Bone marrow (tissue), 2 donors: ENCODE data around the gene PDE6D.
"Not testable (repeated sequence)": the region's sequence is repeated elsewhere in the genome, so short reads cannot be mapped to it uniquely, and the experiment has no call there.

Experiments
- DNase-seq, 2 donors: peaks; one replicate each; lab custom pipeline; 2025; lab: John Stamatoyannopoulos, UW

PDE6D gene

DNA sequence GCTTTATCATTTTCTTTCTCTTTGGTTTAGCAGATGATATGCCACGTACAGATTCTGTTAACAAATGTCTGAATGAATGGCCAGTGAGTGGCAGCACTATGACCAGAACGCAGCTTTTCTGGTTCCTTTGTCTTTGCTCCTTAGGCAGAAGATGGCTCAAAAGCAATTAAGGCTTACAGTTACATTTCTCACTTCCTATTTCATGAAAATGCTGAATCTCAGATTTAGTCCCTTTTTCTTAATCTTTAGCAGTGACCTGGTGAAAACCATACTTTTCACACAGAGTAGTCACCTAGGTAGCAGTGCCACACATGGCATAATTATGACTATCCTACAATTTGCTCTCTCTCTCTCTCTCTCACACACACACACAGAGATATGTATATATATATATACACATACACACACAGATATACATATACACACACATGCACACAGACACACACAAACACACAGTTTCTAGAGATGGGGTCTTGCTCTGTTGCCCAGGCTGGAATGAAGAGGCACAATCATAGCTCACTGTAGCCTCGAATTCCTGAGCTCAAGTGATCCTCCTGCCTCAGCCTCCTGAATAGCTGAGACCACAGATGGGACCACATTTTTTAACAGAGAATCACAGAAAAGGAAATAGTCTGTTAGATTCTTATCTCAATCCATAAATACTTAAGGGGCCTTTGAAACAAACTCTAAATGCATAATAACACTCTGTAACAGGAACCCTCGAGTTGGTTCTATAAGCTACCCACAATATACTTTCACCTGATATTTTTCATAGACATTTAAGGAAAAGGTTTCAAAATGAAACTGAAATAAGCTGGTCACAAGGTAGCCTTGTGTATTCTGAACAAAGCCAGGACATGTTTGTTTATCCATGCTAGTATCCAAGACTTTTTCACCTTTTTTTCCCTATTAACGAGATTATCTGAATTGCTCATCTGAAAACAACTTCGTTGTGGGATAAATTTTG lies 11.6 kb downstream of the PDE6D start:
- DNase-seq, result no peak

DNA sequence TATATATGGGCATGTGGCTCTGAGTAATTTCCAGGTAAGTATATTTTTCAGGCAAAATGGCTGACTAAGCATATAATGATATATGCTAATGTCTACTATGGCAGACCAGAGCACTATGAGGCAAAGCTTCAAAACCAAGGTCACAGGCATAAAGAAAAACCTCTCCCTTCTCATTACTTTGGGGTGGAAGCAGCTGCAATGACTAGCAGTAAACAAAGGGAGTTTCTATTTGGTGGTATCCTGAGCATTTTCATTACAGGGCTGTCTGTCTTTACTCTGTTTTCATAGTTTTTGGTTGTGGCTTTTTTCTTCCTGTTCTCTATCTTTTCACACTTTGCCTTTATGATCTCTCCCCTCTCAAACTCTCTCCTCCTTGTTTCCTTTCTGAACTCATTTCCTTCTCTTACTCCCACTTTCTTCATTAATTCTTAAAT lies 15.6 kb downstream of the PDE6D start:
- peak in 1 of 2 donors; percentile 62 for DNase-seq

DNA sequence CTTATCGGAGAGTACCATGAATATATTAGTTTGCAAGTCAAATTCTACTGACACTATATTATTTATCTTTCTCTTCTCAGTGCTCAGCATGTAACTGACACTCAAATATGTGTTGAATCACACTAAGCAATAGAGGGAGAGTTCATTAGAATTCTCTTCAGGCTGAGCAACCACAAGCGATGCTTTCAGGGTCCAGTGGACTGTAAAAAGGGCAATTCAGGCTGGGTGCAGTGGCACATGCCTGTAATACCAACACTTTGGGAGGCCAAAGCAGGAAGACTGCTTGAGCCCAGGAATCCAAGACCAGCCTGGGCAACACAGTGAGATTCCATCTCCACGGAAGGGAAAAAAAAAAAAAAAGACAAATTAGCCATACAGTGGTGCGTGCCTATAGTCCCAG lies 16.3 kb downstream of the PDE6D start:
- no peak for DNase-seq

DNA sequence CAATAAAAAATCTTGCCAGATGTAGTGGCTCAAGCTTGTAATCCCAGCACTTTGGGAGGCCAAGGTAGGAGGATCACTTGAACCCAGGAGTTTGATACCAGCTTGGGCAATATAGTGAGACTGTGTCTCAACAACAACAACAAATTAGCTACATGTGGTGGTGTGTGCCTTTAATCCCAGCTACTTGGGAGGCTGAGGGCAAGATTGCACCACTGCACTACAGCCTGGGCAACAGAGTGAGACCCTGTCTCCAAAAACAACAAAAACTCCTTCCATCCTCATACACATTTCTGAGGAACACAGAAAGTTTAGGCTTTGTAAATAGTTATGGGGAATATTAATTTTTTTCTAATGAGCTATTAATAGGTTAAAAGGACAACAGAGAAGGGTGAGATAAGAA lies 17.0 kb downstream of the PDE6D start:
- DNase-seq, result no peak

DNA sequence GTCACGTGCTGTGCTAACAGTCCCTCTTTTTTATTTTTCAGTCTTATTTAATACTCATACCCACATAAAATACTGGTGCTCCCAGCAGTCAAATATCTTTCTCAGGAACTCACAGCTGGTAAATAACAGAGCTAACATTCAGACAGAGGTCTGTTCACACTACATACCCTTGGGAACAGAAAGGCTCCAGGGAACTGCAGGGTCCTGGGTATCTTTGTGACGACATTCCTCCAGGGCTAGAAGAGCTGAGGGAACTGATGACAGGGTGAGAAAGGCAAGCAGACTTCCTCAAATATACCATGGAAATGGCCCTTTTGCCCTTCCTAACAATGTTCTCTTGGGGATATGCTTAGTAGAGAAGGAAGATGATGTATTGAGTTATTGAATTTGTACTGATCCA lies 19.3 kb downstream of the PDE6D start:
- no peak for DNase-seq

DNA sequence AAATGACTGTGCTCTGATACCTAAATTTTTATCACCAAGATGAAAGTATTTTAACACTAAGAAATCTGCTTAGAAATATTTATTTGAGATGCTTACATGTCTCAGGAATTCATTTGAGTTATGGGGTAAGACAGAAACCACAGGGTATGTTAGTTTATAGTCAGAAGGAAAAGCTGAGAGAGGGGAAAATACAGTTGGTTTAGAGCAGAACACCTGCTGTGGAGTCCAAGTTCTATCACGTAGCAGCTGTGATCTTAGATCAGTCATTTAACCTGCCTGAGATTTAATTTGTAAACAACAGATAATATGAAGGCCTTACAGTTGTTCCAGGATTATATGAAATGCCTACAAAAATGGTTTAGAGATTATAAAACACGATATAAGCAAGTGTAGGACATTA lies 29.0 kb downstream of the PDE6D start:
- DNase-seq, result no peak

DNA sequence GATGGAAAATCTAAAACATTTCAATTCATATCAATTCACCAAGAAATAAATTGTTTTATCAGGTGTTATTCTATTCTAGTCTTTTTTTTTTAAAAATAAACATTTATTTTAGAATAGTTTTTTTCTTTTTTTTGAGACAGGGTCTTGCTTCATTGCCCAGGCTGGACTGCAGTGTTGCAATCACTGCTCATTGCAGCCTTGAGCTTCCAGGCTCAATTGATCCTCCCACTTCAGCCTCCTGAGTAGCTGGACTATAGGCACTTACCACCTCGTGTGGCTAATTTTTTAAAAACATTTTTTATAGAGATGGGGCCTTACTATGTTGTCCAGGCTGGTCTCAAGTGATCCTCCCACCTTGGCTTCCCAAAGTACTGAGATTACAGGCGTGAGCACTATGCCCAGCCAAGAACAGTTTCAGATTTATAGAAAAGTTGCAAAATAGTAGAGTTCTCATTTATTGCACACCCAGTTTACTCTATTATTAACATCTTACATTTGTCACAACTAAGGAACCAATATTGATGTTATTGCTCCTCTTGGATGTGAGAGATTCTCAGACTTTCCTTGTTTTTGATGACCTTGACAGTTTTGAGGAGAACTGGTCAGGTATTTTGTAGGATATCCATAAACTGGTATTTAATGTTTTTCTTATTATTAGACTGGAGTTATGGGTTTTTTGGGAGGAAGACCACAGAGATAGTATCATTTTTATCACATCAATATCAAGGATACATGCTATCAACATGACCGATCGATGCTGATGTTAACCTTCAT lies 29.9 kb downstream of the PDE6D start:
- no peak for DNase-seq

DNA sequence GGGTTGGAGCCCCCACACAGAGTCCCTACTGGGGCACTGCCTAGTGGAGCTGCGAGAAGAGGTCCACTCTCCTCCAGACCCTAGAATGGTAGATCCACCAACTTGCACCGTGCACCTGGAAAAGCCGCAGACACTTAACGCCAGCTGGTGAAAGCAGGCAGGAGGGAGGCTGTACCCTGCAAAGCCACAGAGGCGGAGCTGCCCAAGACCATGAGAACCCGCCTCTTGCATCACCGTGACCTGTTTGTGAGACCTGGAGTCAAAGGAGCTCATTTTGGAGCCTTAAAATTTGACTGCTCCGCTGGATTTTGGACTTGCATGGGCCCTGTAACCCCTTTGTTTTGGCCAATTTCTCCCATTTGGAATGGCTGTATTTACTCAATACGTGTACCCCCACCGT lies 32.1 kb downstream of the PDE6D start:
- DNase-seq, result not testable (repeated sequence)

DNA sequence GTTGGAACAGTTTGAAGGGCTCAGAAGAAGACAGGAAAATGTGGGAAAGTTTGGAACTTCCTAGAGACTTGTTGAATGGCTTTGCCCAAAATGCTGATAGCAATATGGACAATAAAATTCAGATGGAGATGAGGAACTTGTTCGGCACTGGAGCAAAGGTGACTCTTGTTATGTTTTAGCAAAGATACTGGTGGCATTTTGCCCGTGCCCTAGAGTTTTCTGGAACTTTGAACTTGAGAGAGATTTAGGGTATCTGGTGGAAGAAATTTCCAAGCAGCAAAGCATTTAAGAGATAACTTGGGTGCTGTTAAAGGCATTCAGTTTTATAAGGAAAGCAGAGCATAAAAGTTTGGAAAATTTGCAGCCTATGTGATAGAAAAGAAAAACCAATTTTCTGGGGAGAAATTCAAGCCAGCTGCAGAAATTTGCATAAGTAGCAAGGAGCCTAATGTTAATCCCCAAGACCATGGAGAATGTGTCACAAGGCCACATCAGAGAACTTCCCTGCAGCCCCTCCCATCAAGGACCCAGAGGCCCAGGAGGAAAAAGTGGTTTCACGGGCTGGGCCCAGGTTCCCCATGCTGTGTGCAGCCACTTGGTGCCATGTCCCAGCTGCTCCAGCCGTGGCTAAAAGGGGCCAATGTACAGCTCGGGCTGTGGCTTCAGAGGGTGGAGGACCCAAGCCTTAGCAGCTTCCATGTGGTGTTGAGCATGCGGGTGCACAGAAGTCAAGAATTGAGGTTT lies 32.8 kb downstream of the PDE6D start:
- DNase-seq, result not testable (repeated sequence)

DNA sequence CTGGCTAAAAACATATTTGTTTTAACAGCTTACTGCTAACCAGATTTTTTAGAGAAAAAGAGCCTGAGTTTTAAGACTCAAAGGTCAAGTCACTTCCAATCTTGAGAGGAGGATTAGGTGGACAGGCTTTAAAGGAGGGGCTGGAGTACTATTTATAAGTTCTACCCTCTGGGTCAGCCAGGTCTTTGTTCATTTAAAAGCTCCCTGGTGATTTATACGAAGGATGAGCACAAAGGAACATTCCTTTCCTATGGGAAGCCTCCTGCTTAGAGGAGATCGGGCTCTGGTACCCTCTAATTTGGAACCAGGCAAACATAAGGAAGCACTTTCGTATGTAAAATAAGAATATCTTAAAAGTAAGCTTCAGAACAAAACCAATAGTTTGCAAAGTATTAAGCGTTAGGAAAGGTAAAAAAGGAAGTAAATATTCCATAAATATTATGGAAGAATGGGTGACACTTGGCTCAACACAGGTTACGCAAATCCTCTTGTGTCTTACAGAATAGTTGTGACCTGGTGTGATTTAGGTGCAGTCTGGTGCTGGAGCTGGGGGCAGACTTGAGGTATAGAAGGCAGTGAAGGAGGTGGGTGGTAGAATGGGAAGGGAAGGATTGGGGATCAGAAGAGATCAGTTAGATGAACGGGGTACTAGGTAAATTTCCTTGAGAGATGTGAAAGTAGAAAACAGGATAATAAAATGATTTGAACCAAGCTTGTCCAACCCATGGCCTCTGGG lies 35.6 kb downstream of the PDE6D start:
- DNase-seq, result no peak

DNA sequence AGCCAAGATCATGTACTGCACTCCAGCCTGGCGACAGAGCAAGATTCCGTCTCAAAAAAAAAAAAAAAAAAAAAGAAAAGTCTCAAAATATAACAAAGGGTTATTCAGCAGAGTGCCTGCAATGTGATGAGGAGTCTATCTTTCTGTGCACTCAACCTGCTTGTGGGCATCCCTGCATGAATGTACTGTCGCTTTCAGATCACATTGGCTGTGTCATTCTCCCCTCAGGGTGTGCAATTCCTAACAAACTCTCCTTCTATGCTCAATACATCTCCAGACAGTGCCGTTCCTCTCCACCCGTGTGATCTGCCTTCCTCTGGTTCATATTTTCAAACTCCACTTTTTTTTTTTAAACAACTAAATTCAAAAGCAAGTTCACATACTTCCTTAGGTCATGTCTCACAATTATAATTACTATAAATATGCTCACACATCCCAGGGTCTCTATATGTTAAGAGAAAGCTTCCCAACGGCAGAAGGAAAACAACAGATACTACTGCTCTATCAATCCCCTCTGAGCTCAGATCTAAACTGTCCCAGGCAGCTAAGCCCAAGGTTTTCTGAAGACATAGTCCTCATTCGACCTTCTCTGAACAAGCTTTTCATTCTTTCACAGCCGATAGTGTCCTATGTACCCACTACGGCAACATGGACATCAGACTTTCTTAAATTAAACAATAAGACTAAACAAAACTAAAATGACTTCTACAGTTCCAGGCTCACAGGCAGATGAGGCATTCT lies 37.5 kb downstream of the PDE6D start:
- DNase-seq, result no peak

DNA sequence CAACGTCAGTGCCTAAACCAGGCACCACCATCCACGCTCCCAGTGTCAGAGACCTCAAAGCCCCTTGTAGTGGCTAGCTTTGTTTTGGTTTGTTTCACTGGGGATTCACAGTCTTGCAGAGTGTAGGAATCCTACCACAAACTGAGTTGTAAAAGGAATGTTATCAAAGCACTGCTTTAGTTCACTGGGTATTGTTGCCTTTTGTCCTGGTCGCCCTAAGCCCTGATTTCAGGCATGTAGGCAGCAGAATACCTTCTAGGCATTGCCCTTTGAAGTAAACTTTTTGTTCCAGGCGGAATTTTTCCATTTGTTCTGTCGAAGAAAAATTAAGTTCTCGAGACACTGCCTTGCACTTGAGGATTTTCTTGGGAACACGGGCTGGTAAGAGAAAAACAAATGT lies 43.3 kb downstream of the PDE6D start:
- DNase-seq, result no peak

DNA sequence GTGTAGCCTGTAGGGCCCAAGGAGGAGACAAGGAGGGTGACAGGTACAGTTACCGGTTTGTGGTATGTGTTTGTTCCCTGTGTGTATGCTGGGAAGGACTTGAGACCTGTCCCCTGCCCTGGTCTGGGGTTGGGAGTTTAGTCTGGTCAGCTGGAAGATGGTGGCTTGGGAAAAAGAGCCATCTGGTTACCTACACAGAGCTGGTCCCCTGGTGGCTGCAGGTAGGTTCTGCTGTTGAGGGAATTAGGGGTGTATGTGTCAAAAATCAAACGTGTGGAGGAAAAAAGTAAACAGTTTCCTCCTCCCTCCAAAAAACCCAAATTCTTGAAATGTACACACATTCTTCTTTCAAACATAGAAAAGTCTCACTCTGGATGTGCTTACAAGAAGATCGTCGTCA lies 48.5 kb downstream of the PDE6D start:
- no peak for DNase-seq

DNA sequence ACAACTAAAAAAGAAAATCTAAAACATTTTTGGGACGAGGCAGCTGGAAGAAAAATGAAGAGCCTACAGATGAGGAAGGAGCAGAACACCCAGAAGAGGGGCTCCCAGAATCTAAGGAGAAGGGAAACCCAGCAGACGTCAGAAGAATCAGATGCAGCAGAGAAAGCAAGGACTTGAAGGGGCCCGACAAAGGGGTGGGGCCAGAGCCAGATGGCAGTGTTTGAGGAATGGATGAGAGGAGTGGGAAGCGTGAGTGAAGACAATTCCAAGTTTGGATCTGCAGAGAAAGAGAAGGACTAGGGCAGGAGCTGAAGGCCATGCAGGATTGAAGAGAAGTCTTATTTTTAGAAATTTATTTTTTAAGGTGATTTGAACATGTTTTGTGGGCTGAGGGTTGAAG lies 53.5 kb downstream of the PDE6D start:
- no peak for DNase-seq

DNA sequence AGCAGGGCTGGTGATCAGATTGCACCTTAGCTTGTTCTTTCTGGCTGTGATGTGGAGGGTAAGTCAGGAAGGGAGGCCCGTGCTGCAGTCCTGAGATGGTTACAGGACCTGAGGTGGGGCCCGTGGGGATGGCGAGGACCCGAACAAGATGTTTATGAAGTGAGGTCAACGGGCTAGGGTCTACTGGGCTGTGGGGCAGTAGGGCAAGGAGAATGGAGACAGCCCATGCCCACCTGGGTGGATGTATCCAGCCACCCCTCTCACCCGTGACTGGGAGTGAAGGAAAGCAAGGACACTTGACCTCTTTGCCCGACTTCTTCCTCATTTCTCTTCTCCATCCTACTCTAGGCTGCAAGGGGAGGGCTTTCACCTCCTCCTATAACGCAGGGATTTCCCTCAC lies 54.8 kb downstream of the PDE6D start:
- no peak for DNase-seq

DNA sequence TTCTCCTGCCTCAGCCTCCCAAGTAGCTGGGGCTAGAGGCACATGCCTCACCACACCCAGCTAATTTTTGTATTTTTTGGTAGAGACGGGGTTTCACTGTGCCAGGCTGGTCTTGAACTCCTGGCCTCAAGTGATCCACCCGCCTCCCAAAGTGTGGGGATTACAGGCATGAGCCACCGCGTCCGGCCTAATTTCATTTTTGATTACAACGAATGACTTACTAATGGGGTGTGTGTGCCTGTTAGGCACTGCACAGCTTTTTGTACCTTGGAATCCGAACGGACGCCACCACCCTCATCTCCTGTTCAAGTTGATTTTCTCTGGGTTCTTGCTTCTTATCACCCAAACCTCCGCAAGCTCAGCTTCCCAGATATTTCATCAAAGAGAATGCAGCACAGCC lies 55.6 kb downstream of the PDE6D start:
- DNase-seq, result no peak

DNA sequence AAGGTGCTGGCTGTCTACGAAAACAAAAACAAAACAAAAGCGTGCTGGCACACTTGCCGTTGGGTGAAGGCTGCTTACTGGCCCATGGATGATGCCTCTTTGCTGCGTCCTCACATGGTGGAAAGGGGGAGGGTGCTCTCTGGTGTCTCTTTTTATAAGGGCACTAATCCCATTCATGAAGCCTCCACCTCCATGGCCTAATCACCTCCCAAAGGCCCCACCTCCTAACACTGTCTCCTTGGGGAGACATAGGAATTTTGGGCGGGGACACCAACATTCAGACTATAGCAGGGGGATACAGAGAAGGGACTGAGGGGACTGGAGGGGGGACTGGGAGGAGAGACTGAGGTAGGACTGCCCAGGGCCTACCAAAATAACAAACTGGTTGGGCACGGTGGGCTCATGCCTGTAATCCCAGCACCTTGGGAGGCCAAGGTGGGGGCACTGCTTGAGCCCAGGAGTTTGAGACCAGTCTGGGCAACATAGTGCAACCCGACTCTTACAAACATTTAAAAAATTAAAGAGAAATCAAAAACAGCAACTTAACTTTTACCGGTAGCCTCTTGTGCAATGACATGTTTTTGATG lies 58.3 kb downstream of the PDE6D start:
- no peak for DNase-seq

DNA sequence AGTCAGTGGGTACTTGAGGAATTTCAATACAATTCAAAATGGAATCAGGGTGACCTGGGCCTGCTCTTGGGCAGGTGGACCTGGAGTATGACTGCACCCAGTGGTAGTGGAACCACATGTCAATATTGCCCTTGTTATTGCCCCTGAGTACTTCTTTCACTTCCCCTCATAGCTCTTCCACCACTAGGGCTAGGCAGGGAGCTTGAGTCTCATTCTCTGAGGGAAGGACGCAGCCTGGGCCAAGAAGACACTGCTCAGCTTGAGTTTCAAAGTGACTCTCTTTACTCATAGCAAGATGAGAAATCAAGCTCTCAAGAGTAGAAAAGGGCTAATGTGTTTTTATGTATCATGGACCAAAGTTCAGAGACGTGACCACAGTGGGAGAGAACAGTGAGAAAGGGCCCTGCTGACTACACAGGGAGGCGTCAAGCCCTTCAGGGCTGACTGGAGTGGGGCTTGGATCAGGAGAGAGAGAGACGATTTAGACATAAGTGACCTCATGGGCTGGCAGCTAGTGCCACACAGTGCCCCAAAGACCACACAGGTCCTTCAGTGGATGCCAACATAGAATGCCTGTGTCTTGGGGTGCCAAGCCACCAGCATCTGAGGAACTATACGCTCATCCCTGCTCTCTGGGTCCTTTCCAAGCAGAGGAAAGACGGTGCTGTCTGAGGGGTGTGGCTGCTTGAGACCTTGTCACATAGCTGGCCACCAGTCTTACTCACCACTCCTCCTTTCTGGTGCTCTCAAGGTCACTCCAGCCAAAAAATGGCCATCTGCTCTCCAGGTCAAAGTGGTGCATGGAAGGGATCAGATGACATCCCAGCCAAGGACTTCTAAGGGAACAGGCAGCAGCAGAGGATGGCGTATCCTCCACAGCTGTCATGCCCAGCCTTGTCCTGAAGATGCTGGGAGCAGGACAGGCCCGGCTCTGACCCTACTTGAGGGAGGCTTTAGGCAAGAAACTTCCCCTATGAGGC lies 59.8 kb downstream of the PDE6D start:
- DNase-seq, result no peak

DNA sequence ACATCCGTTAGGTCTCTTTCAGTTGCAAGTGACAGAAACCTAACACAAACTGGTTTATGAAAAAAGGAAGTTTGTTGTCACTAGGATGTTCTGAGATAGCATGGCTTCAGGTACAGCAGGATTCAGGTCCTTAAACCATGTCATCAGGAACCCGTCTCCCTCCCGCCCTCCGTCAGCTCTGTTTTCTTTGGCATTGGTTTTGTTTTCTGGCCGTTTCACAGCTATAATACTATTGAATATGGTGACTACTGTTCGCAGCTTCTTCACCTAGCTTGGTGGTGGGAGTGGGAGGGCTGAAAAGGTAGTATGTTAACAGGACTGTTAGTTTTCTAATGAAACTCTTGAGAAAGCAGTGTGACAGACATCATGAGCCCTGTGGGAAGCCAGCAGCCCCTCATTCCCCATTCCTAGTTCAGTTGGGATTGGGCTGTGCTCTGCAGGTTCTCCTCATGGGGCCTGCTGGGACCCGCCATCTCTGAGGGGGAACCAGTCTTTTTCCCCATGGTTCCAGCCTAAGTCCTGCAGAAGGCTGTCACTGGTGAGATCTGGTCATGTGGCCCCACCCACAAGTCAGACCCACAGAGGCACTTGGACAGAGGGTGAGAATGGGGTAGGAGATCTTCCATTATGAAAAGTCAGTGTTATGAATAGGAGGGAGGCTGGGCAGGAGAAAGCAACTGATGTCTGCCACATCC lies 60.6 kb downstream of the PDE6D start:
- no peak for DNase-seq
